Mesenchymal stem cell (in vitro differentiated cells and primary cell): Measurements from ENCODE around the gene ZNF441.
A peak's percentile ranks its signal among the peaks of the same experiment; 100 is the strongest.

Experiments used
- DNase-seq: peaks from one replicate; pipeline ENCODE4 v3.0.0-alpha.2; 2013
- H2AFZ ChIP-seq: one replicate; pipeline ENCODE4 v1.6.1; 2013; ENCODE audit warnings: low read depth, mild to moderate bottlenecking, control low read depth, inconsistent platforms, low read length, moderate library complexity
- H2AK5ac ChIP-seq: 2 replicates; pipeline ENCODE4 v1.6.1; 2013; ENCODE audit warnings: low read length, moderate library complexity, mild to moderate bottlenecking, inconsistent platforms; ENCODE audit not compliant: severe bottlenecking
- H2BK120ac ChIP-seq: one replicate; pipeline ENCODE4 v1.6.1; 2013; ENCODE audit warnings: low read depth, mild to moderate bottlenecking, inconsistent platforms, low read length, moderate library complexity
- H2BK12ac ChIP-seq, 2 experiments: one replicate each; pipeline ENCODE4 v1.6.1; 2013; ENCODE audit warnings: inconsistent platforms in 2 of 2, low read length in 2 of 2, mild to moderate bottlenecking in 2 of 2, moderate library complexity in 2 of 2, control low read depth in 1 of 2
- H2BK15ac ChIP-seq: one replicate; pipeline ENCODE4 v1.6.1; 2013; ENCODE audit warnings: mild to moderate bottlenecking, low read depth, inconsistent platforms; ENCODE audit not compliant: poor library complexity, severe bottlenecking
- H2BK5ac ChIP-seq: 2 replicates; pipeline ENCODE4 v1.6.1; 2013; ENCODE audit warnings: low read depth, mild to moderate bottlenecking, low read length, control low read depth, inconsistent platforms; ENCODE audit not compliant: poor library complexity, severe bottlenecking
- H3K14ac ChIP-seq, 2 experiments: one replicate each; pipeline ENCODE4 v1.6.1; 2013; ENCODE audit warnings: inconsistent platforms in 2 of 2, low read length in 2 of 2, control low read depth in 1 of 2, mild to moderate bottlenecking in 1 of 2, moderate library complexity in 1 of 2
- H3K18ac ChIP-seq, 2 experiments: one replicate each; pipeline ENCODE4 v1.6.1; 2013; ENCODE audit warnings: inconsistent platforms in 2 of 2, low read length in 2 of 2, control low read depth in 1 of 2, low read depth in 1 of 2, mild to moderate bottlenecking in 1 of 2
- H3K23ac ChIP-seq, 2 experiments: one replicate each; pipeline ENCODE4 v1.6.1; 2013; ENCODE audit warnings: inconsistent platforms in 2 of 2, low read length in 2 of 2, mild to moderate bottlenecking in 2 of 2, moderate library complexity in 2 of 2, control low read depth in 1 of 2
- H3K27ac ChIP-seq: 2 replicates; pipeline ENCODE4 v1.5.1; 2013; ENCODE audit warnings: mild to moderate bottlenecking, moderate library complexity, low read length, control low read depth, inconsistent platforms; ENCODE audit not compliant: poor library complexity, severe bottlenecking
- H3K27me3 ChIP-seq, 2 experiments: 2 replicates each; pipeline versions ENCODE4 v1.6.1 to v1.7.0; 2013; ENCODE audit warnings: low read length in 2 of 2, mild to moderate bottlenecking in 2 of 2, moderate library complexity in 2 of 2, control low read depth in 1 of 2, inconsistent platforms in 1 of 2; ENCODE audit not compliant: control insufficient read depth in 1 of 2, insufficient read depth in 1 of 2
- H3K36me3 ChIP-seq, 2 experiments: 2 replicates each; pipeline versions ENCODE4 v1.6.1 to v1.7.0; 2013; ENCODE audit warnings: low read length in 2 of 2, control low read depth in 1 of 2, inconsistent platforms in 1 of 2, low read depth in 1 of 2, mild to moderate bottlenecking in 1 of 2; ENCODE audit not compliant: insufficient read depth in 2 of 2, control insufficient read depth in 1 of 2
- H3K4ac ChIP-seq, 2 experiments: one replicate each; pipeline ENCODE4 v1.6.1; 2013; ENCODE audit warnings: inconsistent platforms in 2 of 2, low read length in 2 of 2, mild to moderate bottlenecking in 2 of 2, moderate library complexity in 2 of 2, control low read depth in 1 of 2, low read depth in 1 of 2
- H3K4me1 ChIP-seq: 2 replicates; pipeline ENCODE4 v1.6.1; 2013; ENCODE audit warnings: low read depth, low read length, control low read depth; ENCODE audit not compliant: control insufficient read depth, insufficient read depth
- H3K4me2 ChIP-seq: 2 replicates; pipeline ENCODE4 v1.6.1; 2013; ENCODE audit warnings: low read length, mild to moderate bottlenecking, inconsistent platforms; ENCODE audit not compliant: poor library complexity, severe bottlenecking
- H3K4me3 ChIP-seq, 2 experiments: 2 replicates each; pipeline versions ENCODE4 v1.5.1 to v1.7.0; 2013; ENCODE audit warnings: low read length in 2 of 2, mild to moderate bottlenecking in 2 of 2, control low read depth in 1 of 2, low read depth in 1 of 2; ENCODE audit not compliant: insufficient read depth in 1 of 2
- H3K79me1 ChIP-seq: replicated peaks from 2 replicates; pipeline ENCODE4 v1.6.1; 2013; ENCODE audit warnings: mild to moderate bottlenecking, control low read depth, low read length, inconsistent platforms; ENCODE audit not compliant: poor library complexity, severe bottlenecking
- H3K9ac ChIP-seq: 2 replicates; pipeline ENCODE4 v1.7.0; 2013; ENCODE audit warnings: mild to moderate bottlenecking, low read length, moderate library complexity
- H3K9me3 ChIP-seq: 2 replicates; pipeline ENCODE4 v1.7.0; 2013; ENCODE audit warnings: mild to moderate bottlenecking, low read length; ENCODE audit not compliant: control insufficient read depth
- H4K8ac ChIP-seq: one replicate; pipeline ENCODE4 v1.6.1; 2013; ENCODE audit warnings: inconsistent platforms, mild to moderate bottlenecking, low read length, moderate library complexity
- H4K91ac ChIP-seq: one replicate; pipeline ENCODE4 v1.6.1; 2013; ENCODE audit warnings: mild to moderate bottlenecking, low read length, inconsistent platforms
- WGBS: methylation state at CpG from one replicate; pipeline ENCODE4 v1.1.7; 2013; ENCODE audit warnings: mixed read lengths; 5-methylcytosine and 5-hydroxymethylcytosine counted together

Gene ZNF441

GRCh38 chr19:11735375-11735774 lies 31.4 kb upstream of the ZNF441 start:
- Histone ChIP-seq H3K4ac (no peak overlapping the region), H3K4me2 (no peak overlapping the region), H3K23ac (no peak overlapping the region), H3K27ac (no peak overlapping the region), H3K9ac (no peak overlapping the region), H4K91ac (no peak overlapping the region), H3K79me1 (peaks cover 22% of the 10 kb centered on the region), H3K27me3 (no peaks in the 10 kb centered on the region), H2AK5ac (no peak overlapping the region), H2BK12ac (no peak overlapping the region), H3K9me3 (no peaks in the 10 kb centered on the region), H3K4me3 (no peak overlapping the region), H2BK5ac (no peak overlapping the region), H3K36me3 (peaks cover 3 to 13% of the 10 kb centered on the region in 2 experiments), H4K8ac (no peak overlapping the region), H3K18ac (no peak overlapping the region), H2BK120ac (no peak overlapping the region), H2AFZ (no peak overlapping the region), H3K4me1 (peaks cover 7% of the 10 kb centered on the region), H2BK15ac (no peak overlapping the region), H3K14ac (no peak overlapping the region)
- DNase-seq, result no peak
- no CpG with 5 or more reads among the region's 1 CpG for WGBS

DNA sequence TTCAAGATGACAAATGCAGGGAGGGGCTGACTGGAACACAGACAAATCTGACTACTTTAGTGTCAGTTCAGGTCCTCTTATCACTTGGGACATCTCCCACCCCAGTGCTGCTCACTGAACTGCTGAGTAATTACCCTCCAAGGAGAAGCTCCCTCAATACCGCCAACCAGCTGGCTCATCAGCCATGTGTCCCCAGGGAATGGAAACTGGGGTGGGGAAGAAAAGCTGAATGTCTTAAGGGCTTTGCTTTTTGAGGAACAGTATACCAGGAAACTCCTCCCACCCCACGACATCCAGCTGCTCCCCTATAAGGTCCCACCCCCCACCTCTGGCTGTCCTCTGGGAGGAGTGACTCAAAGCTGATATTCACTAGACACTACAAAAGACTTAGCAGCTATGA lies 30.1 kb upstream of the ZNF441 start:
- Histone ChIP-seq H2BK5ac (no peak overlapping the region), H3K14ac (no peak overlapping the region), H3K36me3 (peaks cover 0 to 5% of the 10 kb centered on the region in 2 experiments), H3K9ac (peak overlapping the region; percentile 15), H2BK12ac (no peak overlapping the region), H4K8ac (no peak overlapping the region), H3K23ac (no peak overlapping the region), H2AK5ac (no peak overlapping the region), H3K4me2 (no peak overlapping the region), H3K27ac (no peak overlapping the region), H2AFZ (no peak overlapping the region), H3K4ac (no peak overlapping the region), H4K91ac (no peak overlapping the region), H3K79me1 (peaks cover 19% of the 10 kb centered on the region), H3K27me3 (no peaks in the 10 kb centered on the region), H2BK15ac (no peak overlapping the region), H3K4me1 (peaks cover 7% of the 10 kb centered on the region), H2BK120ac (no peak overlapping the region), H3K18ac (no peak overlapping the region), H3K9me3 (no peaks in the 10 kb centered on the region), H3K4me3 (peak overlapping the region in 1 of 2 experiments; percentile 23)
- peak; percentile 68 for DNase-seq
- 3% methylated on average over 1 of the region's 2 CpGs for WGBS

DNA sequence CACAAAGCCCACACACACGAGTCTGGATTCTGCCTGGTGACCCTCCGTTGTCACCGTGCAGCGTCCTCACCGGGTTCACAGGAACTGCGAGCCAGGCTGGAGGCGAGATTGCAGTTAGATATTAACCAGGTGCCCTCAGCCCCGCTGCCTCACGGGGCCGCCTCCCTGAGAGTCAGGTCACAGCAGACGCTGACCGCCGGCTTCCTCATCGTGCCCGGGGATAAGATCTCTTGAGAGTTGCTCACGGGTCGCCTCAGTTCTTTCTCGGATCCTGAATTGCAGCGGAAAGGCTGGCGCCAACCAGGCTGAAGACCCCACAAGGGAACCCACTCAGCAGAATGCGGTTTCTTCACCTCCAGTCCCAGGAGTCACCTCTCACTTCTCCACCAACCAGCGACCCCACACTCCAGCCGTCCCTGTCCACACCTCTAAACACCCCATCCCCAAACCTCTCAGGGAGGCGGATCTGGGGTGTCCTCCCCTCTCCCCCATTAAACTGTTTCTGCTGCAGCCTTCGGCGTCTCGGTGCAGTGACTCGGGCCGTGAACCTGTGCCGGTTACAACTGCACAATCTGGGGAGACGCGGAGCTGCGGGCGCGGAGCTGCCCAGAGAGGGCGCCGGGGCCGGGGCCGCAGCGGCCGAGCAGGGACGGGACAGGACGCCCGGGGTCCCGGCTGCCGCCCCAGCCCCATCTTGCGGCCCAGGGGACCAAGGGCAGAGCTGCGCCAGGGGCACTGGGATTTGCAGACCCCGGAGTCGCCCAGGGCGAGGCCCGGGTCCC lies 28.6 kb upstream of the ZNF441 start:
- no peaks in the 10 kb centered on the region for H3K9me3 ChIP-seq
- no peak overlapping the region for H4K8ac ChIP-seq
- H2BK120ac ChIP-seq, result peak overlapping the region; percentile 98
- peaks cover 7% of the 10 kb centered on the region for H3K4me1 ChIP-seq
- peak overlapping the region; percentile 71 for H3K4me2 ChIP-seq
- peak overlapping the region in 1 of 2 experiments; percentile 92 for H3K4ac ChIP-seq
- peak; percentile 48 for DNase-seq
- H3K14ac ChIP-seq, result peak overlapping the region in 1 of 2 experiments; percentile 89
- WGBS, result under 1% methylated on average over 51 of the region's 52 CpGs
- H4K91ac ChIP-seq, result peak overlapping the region; percentile 50
- no peak overlapping the region for H2AK5ac ChIP-seq
- H3K9ac ChIP-seq, result peak overlapping the region; percentile 91
- H2AFZ ChIP-seq, result peak overlapping the region; percentile 60
- H3K36me3 ChIP-seq, result no peaks in the 10 kb centered on the region
- H2BK15ac ChIP-seq, result peak overlapping the region; percentile 93
- peak overlapping the region; percentile 82 for H3K27ac ChIP-seq
- peaks cover 15% of the 10 kb centered on the region for H3K79me1 ChIP-seq
- H3K18ac ChIP-seq, result peak overlapping the region; percentile 77 to 92
- peak overlapping the region; percentile 8 for H2BK5ac ChIP-seq
- H3K4me3 ChIP-seq, result peak overlapping the region; percentile 93 to 94
- H2BK12ac ChIP-seq, result peak overlapping the region in 1 of 2 experiments; percentile 82
- H3K27me3 ChIP-seq, result no peaks in the 10 kb centered on the region
- peak overlapping the region; percentile 60 to 97 for H3K23ac ChIP-seq

DNA sequence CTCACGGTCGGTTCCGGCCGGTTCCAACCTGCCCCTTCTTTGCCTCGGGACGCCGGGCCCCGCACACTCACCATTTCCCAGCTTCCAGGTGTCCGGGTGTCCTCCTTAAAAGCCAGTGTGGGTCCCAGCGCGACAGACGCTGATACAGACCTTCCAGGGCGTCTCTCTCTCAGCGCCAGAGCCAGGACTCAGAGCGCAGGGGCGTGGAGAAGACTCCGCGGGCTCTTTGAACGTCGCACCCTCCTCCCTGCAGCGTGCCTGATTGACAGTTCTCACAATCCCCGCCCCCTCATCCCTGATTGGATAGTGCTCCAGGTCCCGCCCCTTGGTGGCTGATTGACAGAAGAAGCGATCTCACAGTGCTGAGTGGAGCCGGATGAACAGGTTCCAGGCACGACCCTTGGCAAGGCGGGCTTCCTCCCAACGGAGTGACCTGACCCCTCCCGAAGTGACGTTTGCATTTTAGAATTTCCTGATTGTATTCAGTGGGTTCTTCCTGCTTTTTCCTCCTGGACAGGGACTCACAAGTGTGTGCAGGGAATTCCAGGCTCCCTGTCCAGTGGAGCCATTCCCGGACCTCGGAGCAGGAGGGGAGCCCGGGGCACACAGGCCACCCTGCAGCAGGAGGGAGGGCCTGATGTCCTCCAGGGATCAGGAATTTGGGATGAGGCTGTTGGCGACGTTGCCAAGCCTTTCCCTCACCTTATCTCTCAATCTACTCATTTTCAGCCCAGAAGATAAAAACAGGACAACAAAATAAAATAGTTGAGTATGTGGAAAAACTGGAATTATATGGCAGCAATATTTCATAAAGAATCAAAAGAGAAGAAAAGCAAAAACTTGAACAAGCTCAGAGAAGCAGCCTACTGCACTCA lies 27.8 kb upstream of the ZNF441 start, which contains the start of gene ZNF823:
Gene ZNF823 (minus strand): TSS at position 201 of the 875 bp plus-strand sequence. CDS start 127 bp downstream, at position 74.
- H2BK15ac ChIP-seq, result peak within 1 kb of the TSS; percentile 93
- no peak within 1 kb of the TSS for H2AK5ac ChIP-seq
- DNase-seq, result peak; percentile 98
- peaks cover 13% of the 10 kb centered on the region for H3K79me1 ChIP-seq
- peak within 1 kb of the TSS; percentile 60 to 97 for H3K23ac ChIP-seq
- peaks cover 4% of the 10 kb centered on the region for H3K9me3 ChIP-seq
- peak within 1 kb of the TSS; percentile 93 for H3K4me2 ChIP-seq
- peak within 1 kb of the TSS; percentile 8 for H2BK5ac ChIP-seq
- H3K27ac ChIP-seq, result peak within 1 kb of the TSS; percentile 94
- peak within 1 kb of the TSS; percentile 29 to 98 for H3K4ac ChIP-seq
- H2BK12ac ChIP-seq, result peak within 1 kb of the TSS in 1 of 2 experiments; percentile 82
- WGBS, result 1% methylated on average over 30 of the region's 35 CpGs
- H3K14ac ChIP-seq, result peak within 1 kb of the TSS in 1 of 2 experiments; percentile 89
- peak within 1 kb of the TSS; percentile 98 for H2BK120ac ChIP-seq
- no peaks in the 10 kb centered on the region for H3K36me3 ChIP-seq
- peak within 1 kb of the TSS; percentile 93 to 94 for H3K4me3 ChIP-seq
- H3K27me3 ChIP-seq, result no peaks in the 10 kb centered on the region
- peaks cover 7% of the 10 kb centered on the region for H3K4me1 ChIP-seq
- peak within 1 kb of the TSS; percentile 100 for H2AFZ ChIP-seq
- peak within 1 kb of the TSS; percentile 90 to 95 for H3K18ac ChIP-seq
- peak within 1 kb of the TSS; percentile 91 for H3K9ac ChIP-seq
- peak within 1 kb of the TSS; percentile 77 for H4K8ac ChIP-seq
- peak within 1 kb of the TSS; percentile 87 for H4K91ac ChIP-seq
